H1 (cell line): ENCODE data around the gene BCL2L13. TPM values are rescaled to one million over a fixed set of nuclear protein-coding genes. Genes with fewer than 3 reads are reported as not detected.

ENCODE experiments used
- CTCF ChIA-PET: fragments of 300-600 bp; sonication (Branson Sonifier 250); formaldehyde crosslinking; loops from one replicate; lab custom pipeline; 2021; ENCODE audit not compliant: partially characterized antibody; lab: Charles Lee
- POLR2A ChIA-PET: fragments of 300-600 bp; sonication (Branson Sonifier 250); formaldehyde crosslinking; loops from one replicate; lab custom pipeline; 2021; ENCODE audit warnings: inconsistent platforms; ENCODE audit not compliant: partially characterized antibody; lab: Charles Lee
- DNase-seq, 2 experiments: peaks; one replicate each; pipeline versions ENCODE4 v3.0.0 to v3.0.0-alpha.2; 2010 to 2022; ENCODE audit warnings: low spot score in 2 of 2, low read depth in 1 of 2, mixed read lengths in 1 of 2
- FAIRE-seq: peaks from 2 replicates; lab custom pipeline; 2011; peaks lifted over from hg19 to GRCh38; lab: Jason Lieb, UNC
- H2AFZ ChIP-seq: 2 replicates; pipeline ENCODE4 v1.8.1; 2012; ENCODE audit warnings: low read length, inconsistent platforms
- H2AK5ac ChIP-seq: 2 replicates; pipeline ENCODE4 v1.6.1; 2013; ENCODE audit warnings: low read depth, low read length
- H2BK120ac ChIP-seq: replicated peaks from 2 replicates; pipeline ENCODE3; 2013; ENCODE audit warnings: low read depth, low read length, inconsistent platforms
- H2BK12ac ChIP-seq: 2 replicates; pipeline ENCODE4 v1.6.1; 2013; ENCODE audit warnings: low read depth, low read length
- H2BK15ac ChIP-seq: 2 replicates; pipeline ENCODE4 v1.6.1; 2013; ENCODE audit warnings: low read length
- H2BK20ac ChIP-seq: 2 replicates; pipeline ENCODE4 v1.6.1; 2013; ENCODE audit warnings: low read length
- H2BK5ac ChIP-seq: 2 replicates; pipeline ENCODE4 v1.6.1; 2013; ENCODE audit warnings: low read depth, low read length
- H3K14ac ChIP-seq: 2 replicates; pipeline ENCODE4 v1.6.1; 2013; ENCODE audit warnings: inconsistent platforms; ENCODE audit not compliant: insufficient read length
- H3K18ac ChIP-seq: 2 replicates; pipeline ENCODE4 v1.6.1; 2013; ENCODE audit warnings: low read length; ENCODE audit errors: extremely low read depth
- H3K23ac ChIP-seq: 2 replicates; pipeline ENCODE4 v1.6.1; 2013; ENCODE audit warnings: inconsistent platforms; ENCODE audit not compliant: insufficient read length
- H3K23me2 ChIP-seq: 2 replicates; pipeline ENCODE4 v1.6.1; 2013; ENCODE audit warnings: low read depth, low read length
- H3K27ac ChIP-seq: 2 replicates; pipeline ENCODE4 v1.6.1; 2011; ENCODE audit warnings: low read depth, low read length, inconsistent platforms
- H3K27me3 ChIP-seq, 4 experiments: replicated peaks in 1 of 4; 1 replicate in 1 of 4; 2 replicates in 3 of 4; pipeline versions ENCODE4 v1.6.1 to v1.8.1; 2011 to 2013; ENCODE audit warnings: low read length in 3 of 4, mild to moderate bottlenecking in 3 of 4, inconsistent platforms in 2 of 4, mixed read lengths in 2 of 4, moderate library complexity in 1 of 4; ENCODE audit not compliant: control insufficient read depth in 3 of 4, insufficient read depth in 3 of 4; ENCODE audit errors: extremely low read depth in 1 of 4
- H3K36me3 ChIP-seq, 4 experiments: 2 replicates each; pipeline versions ENCODE4 v1.6.1 to v1.8.1; 2011 to 2013; ENCODE audit warnings: mild to moderate bottlenecking in 4 of 4, low read length in 3 of 4, moderate library complexity in 2 of 4, control low read depth in 1 of 4, inconsistent platforms in 1 of 4; ENCODE audit not compliant: insufficient read depth in 4 of 4, control insufficient read depth in 2 of 4
- H3K4ac ChIP-seq: replicated peaks from 2 replicates; pipeline ENCODE3; 2013; ENCODE audit warnings: low read length, low read depth, mixed read lengths, inconsistent platforms; ENCODE audit not compliant: insufficient read length
- H3K4me1 ChIP-seq, 4 experiments: replicated peaks in 1 of 4; 1 replicate in 1 of 4; 2 replicates in 3 of 4; pipeline versions ENCODE4 v1.6.1 to v1.8.1; 2011 to 2013; ENCODE audit warnings: low read length in 3 of 4, inconsistent platforms in 2 of 4, mixed read lengths in 1 of 4; ENCODE audit not compliant: insufficient read depth in 4 of 4, control insufficient read depth in 3 of 4
- H3K4me2 ChIP-seq, 2 experiments: 2 replicates each; pipeline versions ENCODE4 v1.6.1 to v1.8.1; 2011 to 2013; ENCODE audit warnings: low read depth in 2 of 2, low read length in 2 of 2, control low read depth in 1 of 2, inconsistent platforms in 1 of 2, mild to moderate bottlenecking in 1 of 2; ENCODE audit not compliant: insufficient read depth in 1 of 2
- H3K4me3 ChIP-seq, 4 experiments: fragments of 200-600, 300-600 bp in 1 of 4; sonication (generic), shearing (Covaris generic), sonication (Bioruptor Twin) in 1 of 4; 2 replicates each; pipeline versions ENCODE4 v1.5.1 to v1.8.1; 2011 to 2016; ENCODE audit warnings: low read length in 4 of 4, low read depth in 3 of 4, control low read depth in 2 of 4, inconsistent platforms in 2 of 4, mild to moderate bottlenecking in 2 of 4, mixed read lengths in 1 of 4, moderate library complexity in 1 of 4; ENCODE audit not compliant: insufficient read depth in 2 of 4; ENCODE audit errors: extremely low read depth in 1 of 4
- H3K56ac ChIP-seq: replicated peaks from 2 replicates; pipeline ENCODE3; 2013; ENCODE audit warnings: low read depth, mild to moderate bottlenecking, mixed read lengths, low read length, inconsistent platforms; ENCODE audit not compliant: insufficient read length
- H3K79me1 ChIP-seq: 2 replicates; pipeline ENCODE4 v1.6.1; 2013; ENCODE audit warnings: low read depth, low read length, control low read depth
- H3K79me2 ChIP-seq, 2 experiments: 2 replicates each; pipeline versions ENCODE4 v1.6.1 to v1.8.1; 2012 to 2013; ENCODE audit warnings: low read length in 2 of 2, mild to moderate bottlenecking in 2 of 2, inconsistent platforms in 1 of 2; ENCODE audit not compliant: insufficient read depth in 2 of 2, control insufficient read depth in 1 of 2
- H3K9ac ChIP-seq, 4 experiments: replicated peaks in 1 of 4; 1 replicate in 1 of 4; 2 replicates in 3 of 4; pipeline versions ENCODE4 v1.6.1 to v1.8.1; 2011 to 2013; ENCODE audit warnings: low read depth in 3 of 4, low read length in 3 of 4, control low read depth in 2 of 4, mild to moderate bottlenecking in 2 of 4, moderate library complexity in 2 of 4, inconsistent platforms in 1 of 4; ENCODE audit errors: extremely low read depth in 1 of 4
- H3K9me3 ChIP-seq, 2 experiments: 2 replicates each; pipeline versions ENCODE4 v1.6.1 to v1.8.1; 2012 to 2013; ENCODE audit warnings: mild to moderate bottlenecking in 2 of 2, moderate library complexity in 2 of 2, control low read depth in 1 of 2, inconsistent platforms in 1 of 2, low read depth in 1 of 2, low read length in 1 of 2, mixed read lengths in 1 of 2; ENCODE audit not compliant: insufficient read depth in 2 of 2
- H4K20me1 ChIP-seq, 2 experiments: replicated peaks in 1 of 2; 2 replicates each; pipeline versions ENCODE3 to v1.8.1; 2011 to 2013; ENCODE audit warnings: inconsistent platforms in 2 of 2, low read length in 2 of 2, mild to moderate bottlenecking in 1 of 2; ENCODE audit not compliant: insufficient read depth in 2 of 2, control insufficient read depth in 1 of 2
- H4K5ac ChIP-seq: 2 replicates; pipeline ENCODE4 v1.6.1; 2013; ENCODE audit warnings: low read length, low read depth, mixed read lengths, inconsistent platforms; ENCODE audit not compliant: insufficient read length
- H4K8ac ChIP-seq: 2 replicates; pipeline ENCODE4 v1.8.0; 2013; ENCODE audit warnings: mild to moderate bottlenecking, moderate library complexity, low read length, inconsistent platforms; ENCODE audit not compliant: insufficient read depth; ENCODE audit errors: extremely low read depth
- H4K91ac ChIP-seq: replicated peaks from 2 replicates; pipeline ENCODE3; 2013; ENCODE audit warnings: low read length, mixed read lengths, inconsistent platforms; ENCODE audit not compliant: insufficient read length
- EGR1 ChIP-seq: IDR thresholded peaks from 2 replicates; pipeline ENCODE4 v1.6.1; 2011; ENCODE audit warnings: low read depth, low read length, borderline replicate concordance
- EZH2 ChIP-seq: fragments of 200-600 bp; sonication (generic); IDR thresholded peaks from 2 replicates; pipeline ENCODE4 v1.7.1; 2012; ENCODE audit warnings: low read depth, mild to moderate bottlenecking, moderate library complexity, low read length, inconsistent platforms; ENCODE audit not compliant: severe bottlenecking
- GABPA ChIP-seq: IDR thresholded peaks from 2 replicates; pipeline ENCODE4 v1.6.1; 2011; ENCODE audit warnings: mild to moderate bottlenecking, low read length, moderate library complexity, borderline replicate concordance; ENCODE audit not compliant: insufficient read depth
- POLR2AphosphoS5 ChIP-seq: IDR thresholded peaks from 2 replicates; pipeline ENCODE4 v1.6.1; 2011; ENCODE audit warnings: low read depth, low read length
- RFX5 ChIP-seq: IDR thresholded peaks from 2 replicates; pipeline ENCODE4 v1.6.1; 2011; ENCODE audit warnings: low read depth, low read length, improper control_type of control experiment, borderline replicate concordance
- RNF2 ChIP-seq: fragments of 200-900, 300-1000 bp; sonication (generic); IDR thresholded peaks from 2 replicates; pipeline ENCODE4 v1.7.1; 2016; ENCODE audit warnings: borderline replicate concordance, low read depth, mild to moderate bottlenecking, antibody characterized with exemption, low read length; ENCODE audit not compliant: poor library complexity, severe bottlenecking; ENCODE audit errors: missing control alignments
- RXRA ChIP-seq: IDR thresholded peaks from 2 replicates; pipeline ENCODE4 v1.6.1; 2011; ENCODE audit warnings: low read depth, mild to moderate bottlenecking, low read length, moderate library complexity; ENCODE audit not compliant: insufficient read depth
- SUZ12 ChIP-seq: fragments of 200-600 bp; sonication (generic); IDR thresholded peaks from 2 replicates; pipeline ENCODE4 v1.6.1; 2012; ENCODE audit warnings: mild to moderate bottlenecking, inconsistent platforms, low read length, moderate library complexity, mixed read lengths
- WGBS, 2 experiments: shearing (Covaris generic) in 1 of 2; methylation state at CpG; one replicate each; pipeline versions ENCODE4 v1.1.6 to v1.1.7; 2013 to 2015; ENCODE audit warnings: low lambda C conversion rate in 2 of 2, mixed read lengths in 2 of 2, inconsistent platforms in 1 of 2, low coverage in 1 of 2, missing lambda C conversion rate in 1 of 2; ENCODE audit not compliant: insufficient replicate concordance in 2 of 2, insufficient coverage in 1 of 2, insufficient read length in 1 of 2; ENCODE audit errors: extremely low coverage in 1 of 2, missing lambda C conversion rate in 1 of 2; 5-methylcytosine and 5-hydroxymethylcytosine counted together
- polyA plus RNA-seq, 7 experiments: library from polyadenylated mRNA; depleted of rRNA in 3 of 7; stranded (reverse) in 5 of 7; unstranded in 2 of 7; fragments of >200 nt in 5 of 7; fragments of 200-250 nt in 2 of 7; gene quantifications; 1 replicate in 5 of 7; 2 replicates in 1 of 7; 4 replicates in 1 of 7; pipeline versions ENCODE4 v1.2.1 to v1.2.3, GENCODE V29; 2011 to 2013; ENCODE audit warnings: missing spikeins in 2 of 7, mixed read lengths in 2 of 7
- total RNA-seq: library from RNA; stranded (reverse); fragmentation: NEBNext Ultra II Directional; extraction: Animal tissue kit (Norgen Biotek cat#: 25700); gene quantifications from 2 replicates; pipeline ENCODE4 v1.2.1, GENCODE V29; 2021

BCL2L13 gene
- total and polyA plus RNA-seq, 2 of the 8 experiments (the other 6 are each of a cell fraction or from before 2014, with no cell fraction given) = 20.7 to 35.0 TPM

DNA sequence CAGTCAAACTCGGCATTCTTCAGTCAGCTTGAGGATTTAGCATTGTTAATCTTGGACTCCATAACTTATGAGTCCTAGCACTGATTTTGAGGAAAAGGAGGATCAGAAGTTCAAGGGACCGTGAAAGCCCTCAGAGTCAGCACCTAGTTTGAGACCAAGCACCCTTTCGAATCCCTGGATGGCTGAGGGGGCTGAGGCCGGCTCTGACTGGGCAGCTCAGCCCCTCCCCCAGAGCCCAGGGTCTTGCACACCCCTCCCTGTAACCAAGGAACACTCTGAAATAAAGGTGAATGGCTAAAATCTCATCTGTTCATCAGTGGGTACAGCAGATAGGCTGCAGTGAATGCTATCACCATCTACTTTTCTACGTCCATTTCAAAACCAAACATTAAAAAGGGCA, 48.0 kb upstream of the BCL2L13 start:
- no peak overlapping the region for H3K9ac ChIP-seq
- H4K8ac ChIP-seq = no peak overlapping the region
- ChIA-PET POLR2A (interaction anchor here (0.8 to 3.7 kb wide), 4 partner anchors 10 to 43 kb away, joined by 3 to 16 read pairs (median 4); no protein-coding TSS in a partner anchor), CTCF (interaction anchor here (0.6 to 4.0 kb wide), 3 partner anchors 32 to 471 kb away, joined by 3 to 27 read pairs (median 3); no protein-coding TSS in a partner anchor)
- DNase-seq (no peak), FAIRE-seq (no peak)
- 82% methylated on average over 5 of the region's 5 CpGs; no CpG with 5 or more reads in 1 of the 2 experiments for WGBS, 2 experiments
- H3K36me3 ChIP-seq = peaks cover 15 to 43% (median 30%) of the 10 kb centered on the region in 4 experiments
- TF ChIP-seq POLR2AphosphoS5 (no peak), EGR1 (no peak), SUZ12 (no peak), RXRA (no peak), EZH2 (no peak), RNF2 (no peak), GABPA (no peak), RFX5 (no peak)
- H4K5ac ChIP-seq = no peak overlapping the region
- H3K14ac ChIP-seq = no peak overlapping the region
- H2BK5ac ChIP-seq = no peak overlapping the region
- H3K4me1 ChIP-seq = no peaks in the 10 kb centered on the region
- H3K79me2 ChIP-seq = no peaks in the 10 kb centered on the region
- H2BK12ac ChIP-seq = no peak overlapping the region
- no peak overlapping the region for H4K91ac ChIP-seq
- no peak overlapping the region for H2BK120ac ChIP-seq
- H3K4me3 ChIP-seq = no peak overlapping the region
- H3K23me2 ChIP-seq = no peaks in the 10 kb centered on the region
- no peak overlapping the region for H3K56ac ChIP-seq
- H3K23ac ChIP-seq = no peak overlapping the region
- H3K27me3 ChIP-seq = no peaks in the 10 kb centered on the region
- no peak overlapping the region for H3K18ac ChIP-seq
- H3K27ac ChIP-seq = no peak overlapping the region
- no peaks in the 10 kb centered on the region for H3K9me3 ChIP-seq
- no peak overlapping the region for H2AFZ ChIP-seq
- no peak overlapping the region for H2AK5ac ChIP-seq
- peaks cover 0 to 3% of the 10 kb centered on the region in 2 experiments for H4K20me1 ChIP-seq
- H2BK15ac ChIP-seq = no peak overlapping the region
- H3K4ac ChIP-seq = no peak overlapping the region
- no peak overlapping the region for H3K4me2 ChIP-seq
- no peak overlapping the region for H2BK20ac ChIP-seq
- H3K79me1 ChIP-seq = no peaks in the 10 kb centered on the region
